Stimulated activated CD8-positive, alpha-beta memory T cell treated with anti-CD3 and anti-CD28 coated beads, Interleukin-2, amount 100 ng/mL, for 1 hour (primary cell): Measurements from ENCODE around the gene FHIP2A.
A peak's percentile ranks its signal among the peaks of the same experiment; 100 is the strongest.
"Not testable (repeated sequence)": the region's sequence is repeated elsewhere in the genome, so short reads cannot be mapped to it uniquely, and the experiment has no call there.

ENCODE experiments used
- DNase-seq, 2 donors: peaks; one replicate each; pipeline ENCODE4 v3.0.0-alpha.2; 2020; ENCODE audit warnings: low read depth in 2 of 2

The FHIP2A gene

GRCh38 chr10:114816308-114816707, 5.3 kb upstream of the FHIP2A start:
- DNase-seq = no peak

GRCh38 chr10:114819322-114819721, 2.3 kb upstream of the FHIP2A start:
- DNase-seq = no peak

- DNase-seq = peak in 1 of 2 donors; percentile 16
Observed at GRCh38 chr10:114821915-114822443, 399 bp downstream of the FHIP2A start.

- no peak for DNase-seq
Observed at GRCh38 chr10:114822444-114823076, 980 bp downstream of the FHIP2A start.

- DNase-seq = no peak
Observed at GRCh38 chr10:114823077-114823463, 1.5 kb downstream of the FHIP2A start.

GRCh38 chr10:114824391-114824790, 2.8 kb downstream of the FHIP2A start:
- DNase-seq = no peak

GRCh38 chr10:114825513-114826253, 4.1 kb downstream of the FHIP2A start:
- DNase-seq = no peak

GRCh38 chr10:114829160-114829909, 7.8 kb downstream of the FHIP2A start:
- no peak for DNase-seq

- no peak for DNase-seq
Observed at GRCh38 chr10:114831186-114831867, 9.7 kb downstream of the FHIP2A start.

- no peak for DNase-seq
Observed at GRCh38 chr10:114837690-114838089, 16.1 kb downstream of the FHIP2A start.

- no peak for DNase-seq
Observed at GRCh38 chr10:114839901-114840300, 18.3 kb downstream of the FHIP2A start.

GRCh38 chr10:114845978-114846693, 24.6 kb downstream of the FHIP2A start:
- no peak for DNase-seq

GRCh38 chr10:114847517-114847916, 25.9 kb downstream of the FHIP2A start:
- DNase-seq = not testable (repeated sequence)

- no peak for DNase-seq
Observed at GRCh38 chr10:114849674-114850073, 28.1 kb downstream of the FHIP2A start.

GRCh38 chr10:114850126-114850525, 28.5 kb downstream of the FHIP2A start:
- DNase-seq = no peak

- DNase-seq = no peak
Observed at GRCh38 chr10:114851336-114851735, 29.8 kb downstream of the FHIP2A start.

GRCh38 chr10:114852197-114852596, 30.6 kb downstream of the FHIP2A start:
- no peak for DNase-seq

- DNase-seq = no peak
Observed at GRCh38 chr10:114854906-114855305, 33.3 kb downstream of the FHIP2A start.

- DNase-seq = no peak
Observed at GRCh38 chr10:114855776-114856543, 34.4 kb downstream of the FHIP2A start.

- no peak for DNase-seq
Observed at GRCh38 chr10:114856544-114857287, 35.1 kb downstream of the FHIP2A start.
